Panc1 (cell line): ENCODE data around the gene MTURN. TPM values are rescaled to one million over a fixed set of nuclear protein-coding genes. Genes with fewer than 3 reads are reported as not detected.

ENCODE experiments used
- ATAC-seq: fragments of 200-7000 bp; cut with Tn5 transposase; 2 replicates; pipeline ENCODE4 v1.9.1; 2020; ENCODE audit warnings: mild to moderate bottlenecking, moderate library complexity
- BruUV-seq: library from RNA; stranded (reverse); fragments of 400-500 nt; replicated peaks from 2 replicates; lab custom pipeline; 2021; lab: Mats Ljungman, UMichigan
- CTCF ChIA-PET: fragments of 300-600 bp; sonication (Branson Sonifier 250); formaldehyde crosslinking; loops from one replicate; lab custom pipeline; 2022; ENCODE audit warnings: antibody characterized with exemption; lab: Charles Lee
- POLR2A ChIA-PET: fragments of 300-600 bp; sonication (Branson Sonifier 250); formaldehyde crosslinking; loops from one replicate; lab custom pipeline; 2022; ENCODE audit warnings: antibody characterized with exemption; lab: Charles Lee
- DNase-seq: peaks from one replicate; pipeline ENCODE4 v3.0.0-alpha.2; 2010; ENCODE audit warnings: low read depth, low spot score
- H3K27ac ChIP-seq: 2 replicates; pipeline ENCODE4 v1.5.1; 2011; ENCODE audit warnings: mild to moderate bottlenecking, low read length, inconsistent platforms
- H3K27me3 ChIP-seq: fragments of 200-500 bp; sonication (Bioruptor generic); 2 replicates; pipeline ENCODE4 v1.6.0; 2014; ENCODE audit warnings: low read length, inconsistent platforms; ENCODE audit not compliant: control insufficient read depth, insufficient read depth
- H3K36me3 ChIP-seq: fragments of 200-500 bp; sonication (Bioruptor generic); 2 replicates; pipeline ENCODE4 v1.5.1; 2014; ENCODE audit warnings: inconsistent platforms, mild to moderate bottlenecking, low read length, moderate library complexity; ENCODE audit not compliant: control insufficient read depth, insufficient read depth
- H3K4me1 ChIP-seq: 2 replicates; pipeline ENCODE4 v1.5.1; 2011; ENCODE audit warnings: inconsistent platforms, mild to moderate bottlenecking, low read length, moderate library complexity; ENCODE audit not compliant: control insufficient read depth, insufficient read depth
- H3K4me3 ChIP-seq, 2 experiments: 2 replicates each; pipeline ENCODE4 v1.5.1; 2011 to 2012; ENCODE audit warnings: low read depth in 2 of 2, low read length in 2 of 2, mild to moderate bottlenecking in 2 of 2, inconsistent platforms in 1 of 2, moderate library complexity in 1 of 2
- H3K9me3 ChIP-seq: fragments of 200-500 bp; sonication (Bioruptor generic); 2 replicates; pipeline ENCODE4 v1.5.1; 2014; ENCODE audit warnings: low read depth, mild to moderate bottlenecking, inconsistent platforms, low read length, moderate library complexity; ENCODE audit not compliant: control insufficient read depth, insufficient read depth
- POLR2AphosphoS5 ChIP-seq: IDR thresholded peaks from 2 replicates; pipeline ENCODE4 v1.6.1; 2012; ENCODE audit warnings: mild to moderate bottlenecking, low read depth, low read length, moderate library complexity
- SIN3A ChIP-seq: IDR thresholded peaks from 2 replicates; pipeline ENCODE4 v1.6.1; 2012; ENCODE audit warnings: low read depth, mild to moderate bottlenecking, low read length, moderate library complexity, borderline replicate concordance; ENCODE audit not compliant: insufficient read depth
- TCF7L2 ChIP-seq: IDR thresholded peaks from 2 replicates; pipeline ENCODE4 v1.6.1; 2011; ENCODE audit warnings: mild to moderate bottlenecking, low read depth, low read length, inconsistent platforms
- in situ Hi-C: cut with HindIII; loops from 2 replicates; pipeline ENCODE4 v1.10.0; 2016; ENCODE audit warnings: low sequenced_read_pairs, low pct_unique_long_range_greater_than_20kb
- intact Hi-C: fragments of 100-400 bp; cut with micrococcal nuclease; formaldehyde crosslinking; loops from one replicate; pipeline ENCODE4 v1.10.0; 2022; ENCODE audit not compliant: unreplicated experiment
- total RNA-seq: library from RNA; stranded (reverse); gene quantifications from one replicate; pipeline ENCODE4 v1.2.1, GENCODE V29; 2021; ENCODE audit not compliant: unreplicated experiment
- TF ChIP-seq, protein P1 (sequence below): fragments of 450-650 bp; IDR thresholded peaks from 2 replicates; pipeline ENCODE4 v1.5.1; 2017; ENCODE audit warnings: mild to moderate bottlenecking
- TF ChIP-seq, protein P2 (sequence below), 2 experiments: IDR thresholded peaks; 2 replicates each; pipeline ENCODE4 v1.6.1; 2011 to 2012; ENCODE audit warnings: low read depth in 2 of 2, control low read depth in 1 of 2, low read length in 1 of 2, mild to moderate bottlenecking in 1 of 2, moderate library complexity in 1 of 2; ENCODE audit not compliant: insufficient read depth in 1 of 2

The MTURN gene
- total RNA-seq, 1 experiment from 2014 or later = 1.2 TPM

DNA sequence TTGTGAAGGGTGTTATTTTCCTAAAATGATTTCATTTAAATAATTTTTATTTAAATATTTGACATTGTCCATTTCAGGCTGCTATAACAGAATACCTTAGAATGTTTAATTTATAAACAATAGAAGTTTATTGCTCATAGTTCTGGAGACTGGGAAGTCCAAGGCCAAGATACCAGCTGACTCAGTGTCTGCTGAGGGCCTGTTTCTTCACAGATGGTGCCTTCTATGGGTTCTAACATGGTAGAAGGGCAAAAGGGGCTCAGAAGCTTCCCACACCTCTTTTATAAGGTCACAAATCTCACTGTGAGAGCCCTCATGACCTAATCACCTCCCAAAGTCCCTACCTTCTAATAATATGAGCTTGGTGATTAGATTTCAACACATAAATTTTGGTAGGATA is 50.7 kb downstream of the MTURN start:
- intact Hi-C loops (no loop called here), in situ Hi-C loops (no loop called here)
- CTCF ChIA-PET = no interaction called here
- ATAC-seq = no peak
- Histone ChIP-seq H3K9me3 (no peaks in the 10 kb centered on the region), H3K4me1 (no peaks in the 10 kb centered on the region), H3K27me3 (no peaks in the 10 kb centered on the region), H3K36me3 (no peaks in the 10 kb centered on the region), H3K4me3 (no peak overlapping the region), H3K27ac (no peak overlapping the region)
- no TSS peak for BruUV-seq
- TF ChIP-seq POLR2AphosphoS5 (no peak), TCF7L2 (no peak), SIN3A (no peak)
- TF ChIP-seq, protein P1, sequence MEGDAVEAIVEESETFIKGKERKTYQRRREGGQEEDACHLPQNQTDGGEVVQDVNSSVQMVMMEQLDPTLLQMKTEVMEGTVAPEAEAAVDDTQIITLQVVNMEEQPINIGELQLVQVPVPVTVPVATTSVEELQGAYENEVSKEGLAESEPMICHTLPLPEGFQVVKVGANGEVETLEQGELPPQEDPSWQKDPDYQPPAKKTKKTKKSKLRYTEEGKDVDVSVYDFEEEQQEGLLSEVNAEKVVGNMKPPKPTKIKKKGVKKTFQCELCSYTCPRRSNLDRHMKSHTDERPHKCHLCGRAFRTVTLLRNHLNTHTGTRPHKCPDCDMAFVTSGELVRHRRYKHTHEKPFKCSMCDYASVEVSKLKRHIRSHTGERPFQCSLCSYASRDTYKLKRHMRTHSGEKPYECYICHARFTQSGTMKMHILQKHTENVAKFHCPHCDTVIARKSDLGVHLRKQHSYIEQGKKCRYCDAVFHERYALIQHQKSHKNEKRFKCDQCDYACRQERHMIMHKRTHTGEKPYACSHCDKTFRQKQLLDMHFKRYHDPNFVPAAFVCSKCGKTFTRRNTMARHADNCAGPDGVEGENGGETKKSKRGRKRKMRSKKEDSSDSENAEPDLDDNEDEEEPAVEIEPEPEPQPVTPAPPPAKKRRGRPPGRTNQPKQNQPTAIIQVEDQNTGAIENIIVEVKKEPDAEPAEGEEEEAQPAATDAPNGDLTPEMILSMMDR = no peak
- TF ChIP-seq, protein P2, sequence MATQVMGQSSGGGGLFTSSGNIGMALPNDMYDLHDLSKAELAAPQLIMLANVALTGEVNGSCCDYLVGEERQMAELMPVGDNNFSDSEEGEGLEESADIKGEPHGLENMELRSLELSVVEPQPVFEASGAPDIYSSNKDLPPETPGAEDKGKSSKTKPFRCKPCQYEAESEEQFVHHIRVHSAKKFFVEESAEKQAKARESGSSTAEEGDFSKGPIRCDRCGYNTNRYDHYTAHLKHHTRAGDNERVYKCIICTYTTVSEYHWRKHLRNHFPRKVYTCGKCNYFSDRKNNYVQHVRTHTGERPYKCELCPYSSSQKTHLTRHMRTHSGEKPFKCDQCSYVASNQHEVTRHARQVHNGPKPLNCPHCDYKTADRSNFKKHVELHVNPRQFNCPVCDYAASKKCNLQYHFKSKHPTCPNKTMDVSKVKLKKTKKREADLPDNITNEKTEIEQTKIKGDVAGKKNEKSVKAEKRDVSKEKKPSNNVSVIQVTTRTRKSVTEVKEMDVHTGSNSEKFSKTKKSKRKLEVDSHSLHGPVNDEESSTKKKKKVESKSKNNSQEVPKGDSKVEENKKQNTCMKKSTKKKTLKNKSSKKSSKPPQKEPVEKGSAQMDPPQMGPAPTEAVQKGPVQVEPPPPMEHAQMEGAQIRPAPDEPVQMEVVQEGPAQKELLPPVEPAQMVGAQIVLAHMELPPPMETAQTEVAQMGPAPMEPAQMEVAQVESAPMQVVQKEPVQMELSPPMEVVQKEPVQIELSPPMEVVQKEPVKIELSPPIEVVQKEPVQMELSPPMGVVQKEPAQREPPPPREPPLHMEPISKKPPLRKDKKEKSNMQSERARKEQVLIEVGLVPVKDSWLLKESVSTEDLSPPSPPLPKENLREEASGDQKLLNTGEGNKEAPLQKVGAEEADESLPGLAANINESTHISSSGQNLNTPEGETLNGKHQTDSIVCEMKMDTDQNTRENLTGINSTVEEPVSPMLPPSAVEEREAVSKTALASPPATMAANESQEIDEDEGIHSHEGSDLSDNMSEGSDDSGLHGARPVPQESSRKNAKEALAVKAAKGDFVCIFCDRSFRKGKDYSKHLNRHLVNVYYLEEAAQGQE (IDR thresholded peaks at IDR 0.05; ENCODE audit: insufficient read depth in 1 of 2, low read depth in 2 of 2, low read length in 1 of 2) = no peak
- DNase-seq = no peak
- POLR2A ChIA-PET = no interaction called here

- in situ Hi-C loops (no loop called here), intact Hi-C loops (no loop called here)
- DNase-seq (no peak), ATAC-seq (no peak)
- no peaks in the 10 kb centered on the region for H3K4me1 ChIP-seq
- H3K27ac ChIP-seq = no peak overlapping the region
- ChIA-PET CTCF (no interaction called here), POLR2A (no interaction called here)
- no peaks in the 10 kb centered on the region for H3K9me3 ChIP-seq
- H3K27me3 ChIP-seq = no peaks in the 10 kb centered on the region
- TF ChIP-seq POLR2AphosphoS5 (no peak), TCF7L2 (no peak), SIN3A (no peak)
- TF ChIP-seq, protein P1 = no peak
- TF ChIP-seq, protein P2 (IDR thresholded peaks at IDR 0.05; ENCODE audit: insufficient read depth in 1 of 2, low read depth in 2 of 2, low read length in 1 of 2) = no peak
- no TSS peak for BruUV-seq
- no peak overlapping the region for H3K4me3 ChIP-seq
- H3K36me3 ChIP-seq = no peaks in the 10 kb centered on the region
Measured at GRCh38 chr7:30186725-30187124, 51.9 kb downstream of the MTURN start.
